Right atrium auricular region (tissue), 2 donors: Measurements from ENCODE around the gene IMPG2. TPM values are rescaled to one million over a fixed set of nuclear protein-coding genes. Genes with fewer than 3 reads are reported as not detected.

Source experiments
- DNase-seq: peaks from one replicate; pipeline ENCODE4 v3.0.0-alpha.2; 2019; ENCODE audit warnings: low spot score
- H3K27ac ChIP-seq, 2 donors: fragments of 200-600 bp; sonication (generic); 1 replicate in 1 of 2; 2 replicates in 1 of 2; pipeline ENCODE4 v1.5.1; 2016 to 2019
- H3K27me3 ChIP-seq, 2 donors: fragments of 200-600 bp; sonication (generic); one replicate each; pipeline versions ENCODE4 v1.5.1 to v1.6.0; 2017 to 2019
- H3K36me3 ChIP-seq: fragments of 200-600 bp; sonication (generic); one replicate; pipeline ENCODE4 v1.5.1; 2016
- H3K4me1 ChIP-seq, 2 donors: fragments of 200-600 bp; sonication (generic); one replicate each; pipeline versions ENCODE4 v1.5.1 to v1.6.0; 2017 to 2019
- H3K4me3 ChIP-seq, 2 donors: fragments of 200-600 bp; sonication (generic); 1 replicate in 1 of 2; 2 replicates in 1 of 2; pipeline ENCODE4 v1.5.1; 2017 to 2019; ENCODE audit warnings: mild to moderate bottlenecking in 1 of 2, moderate library complexity in 1 of 2
- H3K9me3 ChIP-seq, 2 donors: fragments of 200-600 bp; sonication (generic); one replicate each; pipeline ENCODE4 v1.5.1; 2019
- total RNA-seq, 2 donors: library from RNA; depleted of rRNA; stranded (reverse); fragments of >200 nt; gene quantifications; one replicate each; pipeline ENCODE4 v1.1.0, GENCODE V29; 2016
- TF ChIP-seq, protein P1 (sequence below), 2 donors: fragments of 200-600 bp; sonication (generic); IDR thresholded peaks; one replicate each; pipeline ENCODE4 v1.5.1; 2019; ENCODE audit warnings: antibody characterized with exemption in 2 of 2

IMPG2 gene
- total RNA-seq, 2 donors from 2014 or later = 0.15 to 0.43 TPM

DNA sequence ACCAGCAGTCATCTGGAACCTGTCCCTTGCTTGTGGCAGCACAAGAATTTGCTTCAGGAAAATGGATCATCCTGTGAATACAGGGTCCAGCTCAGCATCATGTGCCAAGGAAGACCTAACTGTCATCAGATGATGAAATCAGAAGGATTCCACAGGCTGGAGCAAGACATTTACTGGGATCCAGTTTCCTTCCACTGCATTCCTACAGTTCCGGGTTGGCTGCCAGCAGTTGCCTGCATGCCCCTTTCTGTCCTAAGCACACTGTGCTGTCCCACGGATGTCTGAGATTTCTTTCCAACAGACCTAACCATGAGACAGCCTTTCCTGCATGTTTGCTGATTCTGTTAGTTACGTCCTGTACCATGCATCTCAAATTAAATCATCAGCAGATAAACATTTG is 140.7 kb downstream of the IMPG2 start:
- DNase-seq = no peak
- H3K4me3 ChIP-seq = no peak overlapping the region
- no peaks in the 10 kb centered on the region for H3K27me3 ChIP-seq
- TF ChIP-seq, protein P1, sequence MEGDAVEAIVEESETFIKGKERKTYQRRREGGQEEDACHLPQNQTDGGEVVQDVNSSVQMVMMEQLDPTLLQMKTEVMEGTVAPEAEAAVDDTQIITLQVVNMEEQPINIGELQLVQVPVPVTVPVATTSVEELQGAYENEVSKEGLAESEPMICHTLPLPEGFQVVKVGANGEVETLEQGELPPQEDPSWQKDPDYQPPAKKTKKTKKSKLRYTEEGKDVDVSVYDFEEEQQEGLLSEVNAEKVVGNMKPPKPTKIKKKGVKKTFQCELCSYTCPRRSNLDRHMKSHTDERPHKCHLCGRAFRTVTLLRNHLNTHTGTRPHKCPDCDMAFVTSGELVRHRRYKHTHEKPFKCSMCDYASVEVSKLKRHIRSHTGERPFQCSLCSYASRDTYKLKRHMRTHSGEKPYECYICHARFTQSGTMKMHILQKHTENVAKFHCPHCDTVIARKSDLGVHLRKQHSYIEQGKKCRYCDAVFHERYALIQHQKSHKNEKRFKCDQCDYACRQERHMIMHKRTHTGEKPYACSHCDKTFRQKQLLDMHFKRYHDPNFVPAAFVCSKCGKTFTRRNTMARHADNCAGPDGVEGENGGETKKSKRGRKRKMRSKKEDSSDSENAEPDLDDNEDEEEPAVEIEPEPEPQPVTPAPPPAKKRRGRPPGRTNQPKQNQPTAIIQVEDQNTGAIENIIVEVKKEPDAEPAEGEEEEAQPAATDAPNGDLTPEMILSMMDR (IDR thresholded peaks at IDR 0.05) = no peak
- H3K36me3 ChIP-seq = no peaks in the 10 kb centered on the region
- no peaks in the 10 kb centered on the region for H3K4me1 ChIP-seq
- no peaks in the 10 kb centered on the region for H3K9me3 ChIP-seq
- no peak overlapping the region for H3K27ac ChIP-seq

- Histone ChIP-seq H3K27ac (no peak overlapping the region), H3K27me3 (no peaks in the 10 kb centered on the region), H3K36me3 (no peaks in the 10 kb centered on the region), H3K4me1 (no peaks in the 10 kb centered on the region), H3K4me3 (no peak overlapping the region), H3K9me3 (no peaks in the 10 kb centered on the region)
- no peak for DNase-seq
- TF ChIP-seq, protein P1 (IDR thresholded peaks at IDR 0.05) = no peak
These were observed 142.8 kb downstream of the IMPG2 start for GRCh38 chr3:101177577-101177976.

Other genes with a start within 250 kb of the IMPG2 start
- 10 to 100 TPM in 1 of 2 donors, 1 to 10 TPM in 1; 6.1 to 10.1 TPM for gene SENP7, start 192.6 kb upstream of the IMPG2 start, total RNA-seq
- 10 to 100 TPM; 21.5 to 22.8 TPM for gene TRMT10C, start 241.3 kb upstream of the IMPG2 start, total RNA-seq